ENCODE results near the gene NAALADL2. TPM values are rescaled to one million over a fixed set of nuclear protein-coding genes. Genes with fewer than 3 reads are reported as not detected.

The NAALADL2 gene
- total RNA-seq, 1 experiment from 2014 or later: 1.6 TPM

DNA sequence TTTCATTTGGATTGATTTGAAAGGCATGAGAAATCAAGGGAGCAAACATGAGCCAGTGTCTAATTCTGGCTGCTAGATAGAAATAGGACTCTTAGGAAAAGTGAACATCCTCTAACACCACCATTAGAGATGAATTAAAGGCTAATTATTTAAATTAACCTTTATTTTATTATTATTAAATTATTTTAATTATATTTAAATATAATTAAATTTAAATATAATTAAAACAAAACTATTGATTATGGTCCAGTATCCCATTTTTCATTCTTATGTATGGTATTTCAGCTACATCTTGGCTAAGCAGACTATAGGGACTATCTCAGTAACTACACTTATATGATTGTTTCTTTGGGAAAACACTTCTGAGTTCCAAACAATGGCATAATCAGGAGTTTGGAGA is 904.8 kb downstream of the NAALADL2 start:
- Histone ChIP-seq H3K79me1 (ENCODE audit: insufficient read depth, low read depth, low read length, poor library complexity, severe bottlenecking) (no peaks in the 10 kb centered on the region), H3K27me3 (ENCODE audit: insufficient read depth, low read length) (no peaks in the 10 kb centered on the region), H4K8ac (replicated peaks; ENCODE audit: insufficient read length, low read depth, low read length) (no peak overlapping the region), H2BK20ac (ENCODE audit: low read depth, low read length, poor library complexity, severe bottlenecking) (no peak overlapping the region), H3K4me2 (ENCODE audit: insufficient read depth, insufficient read length, low read length) (no peak overlapping the region), H3K4ac (ENCODE audit: low read depth, low read length) (no peak overlapping the region), H2BK15ac (ENCODE audit: low read depth, low read length) (no peak overlapping the region), H4K91ac (ENCODE audit: insufficient read length, low read depth, low read length) (no peak overlapping the region), H3K4me1 (ENCODE audit: insufficient read depth, low read length) (no peaks in the 10 kb centered on the region), H3K79me2 (ENCODE audit: insufficient read depth, low read length) (no peaks in the 10 kb centered on the region), H4K5ac (ENCODE audit: insufficient read length, low read depth, low read length) (no peak overlapping the region), H2BK5ac (ENCODE audit: insufficient read length, low read length) (no peak overlapping the region), H3T11ph (ENCODE audit: low read length) (no peak overlapping the region), H3K56ac (ENCODE audit: insufficient read length, low read depth, low read length) (no peak overlapping the region), H3K9me3 (ENCODE audit: control insufficient read depth, low read depth, low read length) (no peaks in the 10 kb centered on the region), H3K14ac (ENCODE audit: insufficient read depth, low read length) (no peak overlapping the region), H3K27ac (ENCODE audit: insufficient read length, low read depth, low read length) (no peak overlapping the region), H3K9ac (ENCODE audit: extremely low read depth, insufficient read length, low read length) (no peak overlapping the region), H2AFZ (ENCODE audit: low read length) (no peak overlapping the region), H2BK120ac (ENCODE audit: low read depth, low read length, poor library complexity, severe bottlenecking) (no peak overlapping the region), H2AK5ac (ENCODE audit: insufficient read length, low read length) (no peak overlapping the region), H3K23me2 (ENCODE audit: insufficient read length, low read depth, low read length, poor library complexity, severe bottlenecking) (no peaks in the 10 kb centered on the region), H4K20me1 (ENCODE audit: control insufficient read depth, insufficient read depth, insufficient read length) (no peaks in the 10 kb centered on the region), H3K23ac (ENCODE audit: insufficient read length, low read depth, low read length) (no peak overlapping the region), H3K18ac (ENCODE audit: insufficient read length, low read depth, low read length) (no peak overlapping the region), H2BK12ac (ENCODE audit: insufficient read length, low read depth, low read length) (no peak overlapping the region)
- Mint-ChIP-seq H3K27me3 (ENCODE audit: low read depth) (no peaks in the 10 kb centered on the region), H3K9me3 (no peaks in the 10 kb centered on the region), H3K4me3 (no peak overlapping the region), H3K4me1 (no peaks in the 10 kb centered on the region), H3K36me3 (ENCODE audit: insufficient read depth in 1 of 3, low read depth in 3 of 3) (no peaks in the 10 kb centered on the region), H3K27ac (no peak overlapping the region)
- DNase-seq: no peak
- TF ChIP-seq, protein P1, sequence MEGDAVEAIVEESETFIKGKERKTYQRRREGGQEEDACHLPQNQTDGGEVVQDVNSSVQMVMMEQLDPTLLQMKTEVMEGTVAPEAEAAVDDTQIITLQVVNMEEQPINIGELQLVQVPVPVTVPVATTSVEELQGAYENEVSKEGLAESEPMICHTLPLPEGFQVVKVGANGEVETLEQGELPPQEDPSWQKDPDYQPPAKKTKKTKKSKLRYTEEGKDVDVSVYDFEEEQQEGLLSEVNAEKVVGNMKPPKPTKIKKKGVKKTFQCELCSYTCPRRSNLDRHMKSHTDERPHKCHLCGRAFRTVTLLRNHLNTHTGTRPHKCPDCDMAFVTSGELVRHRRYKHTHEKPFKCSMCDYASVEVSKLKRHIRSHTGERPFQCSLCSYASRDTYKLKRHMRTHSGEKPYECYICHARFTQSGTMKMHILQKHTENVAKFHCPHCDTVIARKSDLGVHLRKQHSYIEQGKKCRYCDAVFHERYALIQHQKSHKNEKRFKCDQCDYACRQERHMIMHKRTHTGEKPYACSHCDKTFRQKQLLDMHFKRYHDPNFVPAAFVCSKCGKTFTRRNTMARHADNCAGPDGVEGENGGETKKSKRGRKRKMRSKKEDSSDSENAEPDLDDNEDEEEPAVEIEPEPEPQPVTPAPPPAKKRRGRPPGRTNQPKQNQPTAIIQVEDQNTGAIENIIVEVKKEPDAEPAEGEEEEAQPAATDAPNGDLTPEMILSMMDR (conservative IDR thresholded peaks at IDR 0.05): no peak

Measured in H9 (cell line).